HG02938 (cell line): ENCODE measurements around the gene AUP1.
"Not testable (repeated sequence)": the region's sequence is repeated elsewhere in the genome, so short reads cannot be mapped to it uniquely, and the experiment has no call there.

ENCODE experiments used
- ATAC-seq: cut with Tn5 transposase; IDR thresholded peaks from one replicate; pipeline ENCODE4 v1.9.1; 2021; ENCODE audit warnings: mild to moderate bottlenecking, moderate library complexity; ENCODE audit not compliant: unreplicated experiment

The AUP1 gene

DNA sequence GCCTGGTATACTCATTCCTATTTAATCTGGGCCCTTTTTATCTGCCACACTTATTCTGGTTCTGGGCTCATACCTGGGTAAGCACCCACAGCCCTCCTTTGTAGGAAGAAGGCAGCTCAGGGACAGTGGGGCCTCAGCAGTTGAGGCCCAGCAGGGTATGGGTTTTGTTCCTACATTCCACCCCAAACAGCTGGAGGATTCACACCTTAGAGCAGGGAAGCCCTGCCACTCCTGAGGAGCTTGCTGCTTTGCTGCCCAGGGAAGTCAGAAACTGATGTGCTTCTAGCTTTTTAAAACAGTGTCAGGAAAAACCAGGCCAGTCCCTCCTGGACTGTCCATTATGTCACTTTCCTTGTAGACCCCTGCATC, 28.9 kb downstream of the AUP1 start:
- ATAC-seq: no peak

DNA sequence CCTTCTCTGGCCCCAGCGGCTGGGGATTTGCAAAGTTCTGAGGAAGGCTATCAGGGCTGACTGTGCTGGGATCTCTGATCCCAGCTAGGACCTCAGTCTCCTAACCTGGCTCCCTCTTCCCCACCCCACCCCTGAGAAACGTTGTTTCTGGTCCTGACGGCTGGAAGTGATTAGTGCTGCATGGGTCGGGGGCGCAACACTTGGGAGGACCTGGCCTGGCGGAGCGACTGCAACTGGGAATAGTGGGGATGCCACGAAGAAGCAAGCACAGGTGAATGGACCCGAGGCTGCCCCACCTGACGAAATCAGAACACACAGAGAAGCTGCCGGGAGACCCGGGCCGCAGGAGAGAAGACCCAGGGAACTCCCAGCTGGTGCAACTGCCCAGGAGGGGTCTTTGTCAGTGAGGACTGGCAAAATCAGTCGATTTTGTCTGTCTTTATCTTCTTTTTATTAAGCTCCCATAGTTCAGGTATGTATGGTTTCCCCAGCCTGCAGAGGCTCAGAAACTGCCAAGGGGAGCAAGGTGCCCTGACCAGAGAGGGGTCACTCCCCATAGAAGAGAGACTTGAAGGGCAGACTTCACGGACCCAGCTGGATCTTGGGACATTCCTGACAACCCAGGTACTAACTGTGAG, 29.4 kb downstream of the AUP1 start:
- no peak for ATAC-seq

DNA sequence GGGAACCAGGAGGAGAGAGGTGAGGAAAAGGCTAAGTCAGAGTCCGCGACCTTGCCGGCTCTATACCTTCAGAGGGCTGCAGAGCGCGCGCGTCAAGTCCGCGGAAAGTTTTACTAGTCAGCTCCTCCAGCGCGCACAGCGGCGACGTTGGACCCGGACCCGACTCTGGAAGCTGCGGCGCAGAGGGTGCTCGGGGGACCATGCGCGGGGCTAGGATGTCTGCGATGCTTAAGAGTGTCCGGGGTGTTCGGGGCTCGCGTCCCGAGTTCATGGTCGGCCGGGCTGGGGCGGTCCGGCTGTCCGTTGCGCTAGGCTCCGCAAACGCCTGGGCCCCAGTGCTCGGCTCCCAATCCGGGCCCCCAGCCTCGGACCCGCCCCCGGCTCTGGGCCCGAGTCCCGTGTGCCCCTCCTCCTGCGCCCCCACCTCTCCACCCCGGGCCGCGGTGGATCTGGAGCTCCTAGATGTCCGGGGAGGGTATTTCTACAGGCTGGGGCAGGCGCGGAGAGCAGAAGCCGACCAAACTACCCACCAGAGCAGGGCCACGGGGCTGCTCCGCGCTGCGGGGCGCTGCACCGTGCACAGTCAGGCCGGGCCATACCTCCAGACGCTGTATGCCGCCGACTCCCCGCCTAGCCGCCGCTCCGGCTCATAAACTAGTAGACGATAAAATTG, 30.1 kb downstream of the AUP1 start, which contains the start of gene LBX2:
Gene LBX2, minus strand, starts transcription at position 337 of the 673 bp plus-strand sequence. Its CDS starts 66 bp downstream, at position 271.
- ATAC-seq: no peak

DNA sequence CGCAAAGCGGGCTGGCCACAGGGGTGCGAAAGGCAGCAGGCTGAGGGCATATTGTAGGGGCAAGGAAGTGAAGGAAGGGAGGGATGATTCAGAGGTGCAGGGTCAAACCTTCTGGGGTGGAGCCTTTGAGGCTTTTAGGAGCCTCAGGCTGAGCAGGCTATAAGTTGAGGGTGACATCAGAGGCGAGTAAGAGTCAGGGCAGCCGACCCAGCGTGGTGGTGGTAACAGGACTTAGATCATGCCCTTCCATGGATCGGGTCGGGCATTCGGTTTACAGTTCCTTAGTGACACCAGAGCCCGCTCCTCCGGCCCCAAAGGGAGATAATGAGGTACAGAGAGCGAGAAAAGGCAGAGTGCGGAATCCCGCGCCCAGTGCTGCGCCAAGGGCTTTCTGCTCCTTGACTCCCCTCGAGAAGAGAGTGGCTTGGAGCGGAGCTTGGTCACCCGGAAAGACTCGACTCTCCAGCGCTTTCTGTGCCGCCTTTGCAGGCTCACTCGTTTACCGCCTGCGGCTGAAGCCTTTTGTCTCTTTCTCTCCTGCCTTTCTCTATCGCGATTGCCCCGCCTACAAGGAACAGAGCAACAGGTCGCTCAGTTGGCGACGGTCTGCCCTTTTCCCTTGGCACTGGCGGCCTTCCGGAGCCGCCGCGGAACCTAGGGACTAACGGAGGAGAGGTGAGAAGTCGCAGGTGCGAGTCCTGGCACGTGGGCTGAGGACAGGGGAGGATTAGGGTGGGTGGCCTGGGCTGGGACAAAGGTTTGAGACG, 30.8 kb downstream of the AUP1 start:
- ATAC-seq: no peak

DNA sequence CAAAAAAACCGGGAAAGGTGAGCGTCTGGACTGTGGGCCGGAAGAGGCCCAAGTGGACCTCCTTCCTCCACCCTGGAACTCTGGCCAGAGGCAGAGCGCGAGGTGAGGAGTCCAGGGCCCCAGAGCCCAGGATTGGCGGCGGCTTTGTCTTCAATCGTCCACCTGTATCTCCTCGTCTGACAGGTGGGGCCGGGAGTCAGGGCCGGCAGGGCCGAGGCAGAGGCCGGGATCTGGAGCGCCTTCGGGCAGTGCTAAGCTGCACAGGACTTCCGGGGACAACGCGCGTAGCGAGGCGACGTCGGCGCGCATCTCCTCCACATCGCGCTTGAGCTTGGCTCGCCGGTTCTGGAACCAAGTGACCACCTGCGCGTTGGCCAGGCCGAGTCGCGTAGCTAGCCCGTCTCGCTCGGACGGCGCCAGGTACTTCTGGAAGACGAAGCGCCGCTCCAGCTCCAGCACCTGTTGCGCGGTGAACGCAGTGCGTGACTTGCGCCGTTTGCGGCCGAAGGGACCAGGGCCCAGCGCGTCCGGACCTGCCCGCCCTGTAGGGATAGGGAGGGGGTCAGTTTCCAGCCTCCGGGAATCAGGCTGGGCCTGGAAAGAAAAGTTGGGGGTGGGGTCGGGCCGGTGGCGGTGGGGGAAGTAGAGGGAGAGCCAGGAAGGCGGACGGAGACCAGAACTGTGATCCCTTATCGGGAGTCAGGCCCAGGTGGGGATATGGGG, 31.6 kb downstream of the AUP1 start:
- no peak for ATAC-seq

DNA sequence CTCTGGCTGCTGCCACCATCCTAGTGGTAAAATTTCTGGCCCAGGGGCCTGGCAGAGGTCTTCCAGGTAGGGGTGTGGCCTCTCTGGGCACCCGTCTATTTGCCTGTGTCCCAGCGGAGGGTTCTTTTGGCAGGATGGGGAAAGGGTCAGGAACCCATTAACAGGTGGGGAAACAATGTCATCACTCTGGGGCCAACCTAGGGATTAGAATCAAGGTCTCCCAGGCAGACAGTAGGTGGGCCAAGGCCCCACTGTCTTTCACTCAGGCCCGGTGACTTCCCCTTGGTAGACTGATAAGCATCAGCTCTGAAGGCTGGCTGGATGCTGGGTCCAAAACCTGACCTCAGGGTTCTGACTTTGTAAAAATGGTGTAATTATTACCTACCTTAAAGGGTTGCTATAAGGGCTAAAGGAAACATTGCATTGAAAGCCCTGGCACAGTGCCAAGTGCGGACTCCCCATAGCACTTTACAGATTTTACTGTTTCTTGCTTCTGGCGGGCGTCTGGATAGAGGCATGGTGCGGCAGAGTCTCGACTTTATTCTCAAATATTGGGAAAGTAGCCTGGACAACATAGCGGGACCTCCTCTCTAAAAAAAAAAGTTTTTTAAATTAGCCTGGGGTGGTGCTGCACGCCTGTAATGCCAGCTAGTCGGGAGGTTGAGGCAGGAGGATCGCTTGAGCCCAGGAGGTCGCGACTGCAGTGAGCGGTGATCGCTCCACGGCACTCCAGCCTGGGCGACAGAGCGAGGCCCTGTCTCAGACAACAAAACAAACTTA, 32.3 kb downstream of the AUP1 start:
- no peak for ATAC-seq

DNA sequence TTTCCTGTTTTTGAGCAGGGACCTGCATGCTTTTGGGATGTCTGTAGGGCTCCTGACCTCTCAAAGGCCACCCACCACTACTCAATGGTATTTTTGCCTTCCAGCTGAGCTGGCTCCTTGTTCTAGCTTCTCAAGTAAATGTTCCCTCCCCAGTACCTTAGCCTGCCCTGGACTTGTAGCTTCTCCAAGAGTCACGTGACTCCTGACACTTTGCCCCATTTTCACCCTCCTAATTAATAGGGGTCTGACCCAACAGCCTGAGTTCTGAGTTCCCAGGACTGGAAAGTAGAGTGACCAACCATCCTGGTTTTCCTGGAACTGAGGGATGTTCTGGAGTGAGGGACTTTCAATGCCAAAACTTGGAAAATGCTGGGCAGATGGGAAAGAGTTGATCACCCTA, 34.1 kb downstream of the AUP1 start:
- ATAC-seq: no peak

DNA sequence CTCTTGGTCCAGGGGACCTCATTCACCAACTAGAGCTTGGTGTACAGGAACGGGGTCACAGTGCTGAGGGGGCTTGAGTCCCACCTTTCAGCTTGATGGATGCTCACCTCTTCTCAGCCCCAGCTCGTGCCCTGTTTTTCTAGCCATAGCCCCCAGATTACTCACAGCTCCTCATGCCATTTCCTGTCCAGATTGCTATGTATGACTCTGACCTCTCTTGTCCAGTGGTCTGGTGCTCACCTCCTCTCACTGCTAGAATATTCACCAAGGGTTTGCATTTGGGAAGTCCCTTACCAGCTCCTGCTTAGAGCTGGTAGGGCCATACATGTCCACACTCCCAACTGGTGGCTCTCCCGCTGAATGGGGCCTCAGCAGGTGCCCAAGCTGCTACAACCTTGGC, 36.0 kb downstream of the AUP1 start:
- ATAC-seq: no peak

DNA sequence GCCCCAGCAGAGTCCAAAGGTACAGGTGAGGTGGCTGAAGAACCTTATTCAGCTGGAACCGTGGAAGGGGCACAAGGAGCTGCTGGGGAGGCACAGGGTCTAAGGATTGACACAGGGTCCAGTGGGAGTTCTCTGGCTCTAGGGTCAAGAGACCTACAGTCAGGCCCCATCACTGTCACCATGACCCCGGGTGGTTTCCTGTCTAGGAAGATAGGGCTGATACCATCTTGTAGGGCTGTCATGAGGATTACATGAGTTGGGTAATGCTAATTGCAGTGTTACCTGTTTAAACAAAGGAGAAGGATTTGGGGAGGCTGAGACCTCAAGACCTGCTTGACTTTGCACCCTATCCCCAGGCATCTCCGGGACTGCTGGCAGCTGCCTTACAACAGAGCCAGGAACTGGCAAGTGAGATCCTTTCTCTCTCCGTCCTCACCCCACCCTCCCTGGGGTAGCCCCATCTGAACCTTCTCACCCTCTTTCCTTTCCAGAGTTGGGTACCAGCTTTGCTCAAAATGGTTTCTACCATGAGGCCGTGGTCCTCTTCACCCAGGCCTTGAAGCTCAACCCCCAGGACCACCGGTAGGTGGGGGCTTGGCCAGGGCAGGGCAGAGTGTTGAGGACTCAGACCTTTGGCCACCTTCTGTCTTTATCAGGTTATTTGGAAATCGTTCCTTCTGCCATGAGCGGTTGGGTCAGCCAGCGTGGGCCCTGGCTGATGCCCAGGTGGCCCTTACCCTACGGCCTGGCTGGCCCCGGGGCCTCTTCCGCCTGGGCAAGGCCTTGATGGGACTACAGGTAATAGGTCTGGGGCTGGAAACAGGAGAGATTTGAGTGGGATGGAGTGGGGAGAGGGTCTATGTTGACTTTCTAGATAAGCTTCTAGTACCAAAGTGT, 37.6 kb downstream of the AUP1 start:
- ATAC-seq: no peak

DNA sequence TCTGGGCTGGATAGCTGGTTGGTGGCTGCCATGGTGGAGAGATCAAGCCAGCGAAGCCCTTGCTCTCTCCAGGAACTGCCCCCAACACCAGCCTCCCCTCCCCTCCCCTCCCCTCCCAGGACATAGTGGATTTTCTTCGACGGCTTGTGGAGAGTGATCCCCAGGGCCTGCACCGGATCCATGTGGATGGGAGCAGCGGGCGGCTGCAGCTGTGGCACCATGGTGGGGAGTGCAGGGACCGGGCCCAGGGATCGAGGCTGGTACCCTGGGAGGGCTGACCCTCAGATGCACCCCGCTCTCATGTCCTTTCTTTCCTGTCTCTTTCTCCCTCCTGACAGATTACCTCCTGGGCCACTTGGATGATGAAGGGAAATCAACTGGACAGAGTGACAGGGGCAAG, 39.6 kb downstream of the AUP1 start:
- no peak for ATAC-seq

DNA sequence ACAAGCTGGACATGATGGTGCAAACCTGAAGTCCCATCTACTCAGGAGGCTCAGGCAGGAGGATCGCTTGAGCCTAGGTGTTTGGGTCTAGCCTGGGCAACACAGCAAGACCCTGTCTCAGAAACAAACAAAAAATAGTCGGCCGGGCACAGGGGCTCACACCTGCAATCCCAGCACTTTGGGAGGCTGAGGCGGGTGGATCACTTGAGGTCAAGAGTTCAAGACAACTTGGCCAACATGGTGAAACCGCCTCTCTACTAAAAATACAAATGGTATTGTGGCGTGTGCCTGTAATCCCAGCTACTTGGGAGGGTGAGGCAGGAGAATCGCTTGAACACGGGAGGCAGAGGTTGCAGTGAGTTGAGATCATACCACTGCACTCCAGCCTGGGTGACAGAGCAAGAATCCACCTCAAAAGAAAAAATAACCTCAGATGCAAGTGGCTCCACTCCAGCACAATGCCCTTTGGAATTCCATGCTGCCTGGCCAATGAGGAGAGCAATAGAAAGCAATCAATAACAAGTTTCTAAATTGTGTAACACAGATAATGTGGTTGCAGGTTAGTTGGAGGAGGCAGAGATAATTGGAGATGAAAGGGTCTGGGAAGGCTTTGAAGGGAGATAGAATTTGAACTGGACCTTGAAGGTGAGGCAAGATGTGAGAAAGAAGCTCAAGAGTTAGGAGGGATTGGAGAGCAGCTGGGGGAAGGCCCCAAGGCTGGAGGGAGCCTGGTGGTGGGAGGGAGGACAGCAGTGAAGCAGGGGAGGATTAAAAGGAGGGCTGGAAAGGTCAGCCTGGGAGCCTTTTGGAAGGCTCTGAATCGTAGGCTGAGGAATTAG, 40.6 kb downstream of the AUP1 start:
- ATAC-seq: no peak

DNA sequence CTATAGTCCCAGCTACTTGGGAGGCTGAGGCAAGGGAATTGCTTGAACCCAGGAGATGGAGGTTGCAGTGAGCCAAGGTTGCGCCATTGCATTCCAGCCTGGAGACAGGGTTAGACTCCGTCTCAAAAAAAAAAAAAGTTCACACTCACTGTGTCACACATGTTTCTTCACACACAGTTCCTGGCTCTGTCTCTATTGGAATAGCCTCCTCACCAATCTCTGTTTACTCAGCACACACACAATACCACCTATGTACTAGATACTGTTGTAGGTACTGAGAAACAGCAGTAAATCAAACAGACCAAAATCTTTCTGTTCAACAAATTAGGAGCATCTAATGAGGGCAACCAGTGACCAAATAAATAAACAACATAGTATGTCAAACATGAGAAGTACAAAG, 43.4 kb downstream of the AUP1 start:
- no peak for ATAC-seq

DNA sequence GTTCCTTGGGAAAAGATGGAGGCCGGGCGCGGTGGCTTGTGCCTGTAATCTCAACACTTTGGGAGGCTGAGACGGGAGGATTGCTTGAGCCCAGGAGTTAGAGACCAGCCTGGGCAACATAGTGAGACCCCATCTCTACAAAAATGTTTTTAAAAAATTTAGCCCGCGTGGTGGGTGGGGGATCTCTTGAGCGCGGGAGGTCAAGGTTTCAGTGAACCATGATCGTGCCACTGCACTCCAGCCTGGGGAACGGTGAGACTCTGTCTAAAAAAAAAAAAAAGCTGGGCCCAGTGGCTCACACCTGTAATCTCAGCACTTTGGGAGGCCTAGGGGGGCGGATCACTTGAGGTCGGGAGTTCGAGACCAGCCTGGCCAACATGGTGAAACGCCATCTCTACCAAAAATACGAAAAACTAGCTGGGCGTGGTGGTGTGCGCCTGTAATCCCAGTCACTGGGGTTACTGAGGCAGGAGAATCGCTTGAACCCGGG, 45.8 kb downstream of the AUP1 start:
- ATAC-seq: not testable (repeated sequence)

DNA sequence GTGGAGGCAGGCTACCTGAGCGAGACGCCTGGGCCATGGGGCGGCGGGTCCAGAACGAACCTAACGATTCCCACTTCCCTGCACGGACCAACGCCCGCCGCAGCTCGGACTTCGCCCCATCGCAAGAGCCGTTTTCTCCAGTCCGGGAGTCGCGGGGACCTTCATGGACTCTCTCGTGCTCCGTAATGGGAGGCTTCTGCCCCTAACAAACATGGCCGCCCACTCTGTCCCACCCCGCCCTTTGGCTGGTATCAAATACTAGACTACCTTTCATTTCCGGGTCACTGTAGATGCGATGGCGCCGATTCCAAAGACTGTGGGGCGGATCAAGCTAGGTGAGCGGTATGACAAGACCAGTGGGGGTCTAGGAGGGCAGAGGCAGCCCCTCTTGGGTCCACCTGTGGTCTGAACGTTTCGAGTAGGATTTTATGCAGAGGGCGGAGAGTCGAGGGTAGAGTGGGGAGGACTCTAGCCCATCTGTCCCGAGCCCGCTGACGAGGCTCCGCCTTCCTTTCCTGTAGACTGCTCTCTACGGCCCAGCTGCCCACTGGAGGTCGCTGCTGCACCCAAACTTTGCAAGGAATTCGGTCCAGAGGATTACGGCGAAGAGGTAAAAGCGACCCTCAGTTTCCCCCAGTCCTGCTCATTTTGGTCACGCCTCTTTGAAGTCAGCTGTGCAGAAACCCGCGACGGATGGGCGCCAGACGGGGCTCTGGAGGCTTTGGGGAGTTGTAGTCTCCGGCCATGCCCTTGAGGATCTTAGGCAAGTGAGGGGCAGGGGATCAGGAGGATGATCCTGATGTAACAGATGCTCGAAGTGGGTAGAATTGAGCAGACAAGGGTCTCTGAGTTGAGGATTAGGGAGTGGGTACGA, 46.5 kb downstream of the AUP1 start, which contains the start of the genes CCDC142 and TTC31:
Gene CCDC142, minus strand, starts transcription at position 198 of the 874 bp plus-strand sequence. Its CDS starts 161 bp downstream, at position 37.
Gene TTC31, plus strand, starts transcription at position 281 of the 874 bp plus-strand sequence. Its CDS starts 15 bp downstream, at position 296.
- peak; percentile 91 for ATAC-seq

DNA sequence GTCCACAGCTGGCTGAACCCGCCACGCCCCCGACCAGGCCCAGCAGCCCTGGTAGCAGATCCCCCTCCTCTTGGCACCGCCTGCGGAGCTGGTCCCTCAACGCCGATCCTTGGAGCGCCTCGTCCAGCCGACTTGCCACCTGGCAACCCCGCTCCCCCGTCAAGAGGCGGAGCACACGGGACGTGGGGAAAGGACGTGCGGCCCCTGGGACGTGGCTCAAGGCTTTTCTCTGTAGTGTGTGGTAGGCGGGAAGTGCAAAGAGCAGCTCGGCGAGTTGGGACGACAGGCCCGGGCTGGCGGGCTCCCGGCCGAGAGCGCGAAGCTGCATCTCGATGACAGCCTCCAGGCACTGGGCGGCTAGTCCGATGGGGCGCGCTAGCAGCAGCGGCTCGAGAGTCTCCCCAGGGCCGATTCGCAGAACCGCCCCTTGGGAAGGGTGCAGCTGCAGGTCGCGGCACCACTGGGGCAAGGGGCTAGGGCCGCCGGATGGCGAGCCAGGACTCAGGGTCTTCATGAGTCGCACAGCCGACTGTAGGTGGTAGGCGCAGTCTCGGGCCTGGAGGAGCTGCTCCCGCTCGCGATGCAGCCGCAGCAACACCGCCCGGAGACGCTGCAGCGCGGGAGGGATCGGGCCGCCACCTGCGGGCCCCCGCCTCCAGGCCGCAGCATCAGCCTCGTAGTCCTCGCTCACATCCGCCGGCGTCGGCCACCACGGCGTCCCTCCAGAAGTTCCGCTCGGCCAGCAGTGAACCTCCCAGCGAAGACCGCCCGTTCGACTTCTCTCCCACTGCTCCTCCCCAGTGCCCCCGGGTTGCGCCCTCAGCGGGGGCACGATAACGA, 47.3 kb downstream of the AUP1 start:
- peak; percentile 37 for ATAC-seq

DNA sequence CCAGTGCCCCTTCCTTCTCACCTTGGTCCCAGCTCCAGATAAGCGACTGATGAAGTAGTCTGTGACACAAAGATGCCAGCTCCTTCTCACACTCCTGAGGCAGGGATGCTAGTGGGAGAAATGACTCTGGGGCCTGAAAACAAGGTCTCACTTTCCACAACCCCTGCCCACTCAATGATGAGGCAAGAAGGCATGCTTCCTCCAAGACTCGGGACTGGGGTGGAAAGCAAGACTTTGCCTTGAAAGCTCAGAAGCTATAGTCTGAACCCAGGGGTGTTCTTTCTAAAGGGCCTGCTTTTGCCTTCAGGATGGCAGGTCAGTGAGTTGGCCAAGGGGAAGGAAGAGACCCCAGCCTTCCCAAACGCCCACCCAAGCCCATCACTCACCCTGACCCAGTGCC, 48.1 kb downstream of the AUP1 start:
- ATAC-seq: no peak
